KG1 (cell line): ENCODE measurements around the gene ENAH.
"Not testable (repeated sequence)": the region's sequence is repeated elsewhere in the genome, so short reads cannot be mapped to it uniquely, and the experiment has no call there.

Source experiments
- DNase-seq: peaks from one replicate; lab custom pipeline; 2025; lab: John Stamatoyannopoulos, UW

The ENAH gene

DNA sequence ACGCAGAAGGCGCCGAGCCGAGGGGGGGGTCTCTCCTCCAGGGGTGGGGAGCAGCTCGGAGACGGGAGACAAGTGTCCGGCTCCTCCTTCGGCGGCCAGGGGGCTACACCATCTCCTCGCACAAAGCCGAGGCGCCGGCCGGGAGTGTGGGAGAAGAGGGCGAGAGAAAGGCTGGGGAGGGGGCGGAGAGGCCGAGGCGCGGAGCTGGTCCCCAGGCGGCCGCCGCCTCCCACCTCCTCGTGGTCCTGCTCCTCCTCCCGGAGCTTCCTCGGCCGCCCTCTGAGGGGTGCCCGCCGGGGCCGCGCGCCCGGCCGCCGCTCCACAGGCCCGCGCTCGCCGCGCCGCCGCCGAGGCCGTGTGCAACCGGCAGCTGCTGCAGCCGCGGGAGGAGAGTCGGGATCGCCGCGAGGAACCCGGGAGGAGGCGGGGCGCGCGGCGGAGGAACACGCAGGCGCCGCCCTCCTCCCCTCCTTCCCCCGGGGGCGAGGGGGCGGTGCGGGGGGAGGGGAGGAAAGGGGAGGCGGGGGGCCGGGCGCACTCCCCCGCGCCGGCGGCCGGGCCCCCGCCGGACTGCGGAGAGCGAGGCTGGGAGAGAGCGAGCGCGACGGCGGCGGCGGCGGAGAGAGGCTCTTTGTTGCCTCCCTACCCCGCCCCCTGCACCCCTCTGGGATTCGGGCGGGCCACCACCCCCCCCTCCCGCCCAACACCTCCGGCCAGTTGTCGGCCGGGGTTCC, at the start of gene ENAH:
TSS of gene ENAH (minus strand) at position 395 of the 734 bp plus-strand sequence. CDS start 433 bp downstream, outside the sequence.
- no peak for DNase-seq

DNA sequence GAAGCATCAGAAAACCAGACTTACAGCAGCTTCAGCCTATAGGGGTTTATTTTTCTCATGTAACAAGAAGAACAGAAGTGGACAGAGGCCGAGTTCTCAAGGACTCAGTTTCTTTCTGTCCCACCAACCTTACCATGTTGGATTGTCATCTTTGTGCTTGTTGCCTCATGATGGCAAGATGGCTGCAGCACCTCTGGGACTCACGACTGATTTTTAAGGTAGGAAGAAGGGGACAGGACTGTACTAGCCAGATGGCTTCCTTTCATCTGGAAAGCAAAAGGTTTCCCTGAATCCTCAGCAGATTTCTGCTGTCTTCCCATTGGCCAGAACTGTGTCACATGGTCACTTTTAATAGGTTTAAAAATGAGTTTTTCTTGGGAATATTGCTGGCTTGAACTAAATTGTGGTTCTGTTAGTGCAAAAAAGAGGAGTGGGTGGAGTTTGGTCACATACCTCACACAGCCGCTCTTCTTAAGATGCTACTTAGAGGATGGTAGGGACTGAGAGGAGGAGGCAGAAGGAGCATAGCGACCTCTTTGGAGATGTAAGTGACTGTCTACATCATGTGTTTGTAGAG, 48.1 kb upstream of the ENAH start:
- no peak for DNase-seq

DNA sequence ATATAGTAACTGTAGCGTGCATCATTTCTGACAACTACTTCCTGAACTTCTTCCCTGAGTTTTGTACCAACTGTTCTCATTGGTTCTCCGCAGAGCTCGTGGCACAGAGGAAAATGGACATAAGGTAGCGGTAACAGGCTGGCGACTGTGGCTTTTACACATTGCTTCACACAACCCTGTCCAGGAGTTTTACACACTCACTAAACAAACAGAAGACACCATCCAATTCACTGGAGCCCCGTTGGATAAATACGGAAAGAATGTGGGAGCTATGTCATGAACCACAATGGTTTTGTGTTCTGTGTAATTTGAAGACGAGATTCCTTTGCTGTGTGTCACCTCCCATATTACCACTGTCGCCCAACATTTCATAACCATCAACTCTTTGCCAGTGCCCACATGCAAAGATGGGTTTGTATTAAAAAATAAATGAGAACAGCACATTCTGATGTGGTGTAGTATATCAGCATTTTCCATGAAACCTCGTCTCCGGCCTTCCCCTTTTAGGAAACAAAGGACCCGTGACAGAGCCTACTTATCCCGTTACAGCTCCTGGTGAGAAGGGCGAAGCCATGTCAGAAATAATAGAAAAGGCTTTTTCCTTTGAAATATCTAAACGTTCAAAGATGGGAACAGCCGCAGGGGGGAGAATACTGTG, 47.4 kb upstream of the ENAH start:
- DNase-seq = no peak

DNA sequence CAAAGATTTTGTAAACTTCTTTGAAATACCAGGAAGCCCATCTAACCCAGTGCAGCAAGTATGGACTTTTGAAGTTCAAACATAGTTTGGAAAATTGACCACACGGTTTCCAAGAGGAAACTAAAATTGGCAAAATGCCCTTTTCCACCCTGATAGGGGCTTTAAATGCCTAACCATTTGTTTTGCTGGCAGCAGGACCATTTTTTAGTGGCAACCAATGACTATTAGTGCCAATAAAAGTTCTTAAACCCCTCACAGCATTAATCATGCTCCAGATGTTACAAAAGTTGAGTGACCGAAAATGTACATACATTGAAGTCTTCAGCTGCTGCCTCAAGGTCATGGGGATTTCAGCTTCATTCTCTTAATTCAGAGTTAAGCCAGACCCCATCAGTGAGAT, 46.4 kb upstream of the ENAH start:
- no peak for DNase-seq

DNA sequence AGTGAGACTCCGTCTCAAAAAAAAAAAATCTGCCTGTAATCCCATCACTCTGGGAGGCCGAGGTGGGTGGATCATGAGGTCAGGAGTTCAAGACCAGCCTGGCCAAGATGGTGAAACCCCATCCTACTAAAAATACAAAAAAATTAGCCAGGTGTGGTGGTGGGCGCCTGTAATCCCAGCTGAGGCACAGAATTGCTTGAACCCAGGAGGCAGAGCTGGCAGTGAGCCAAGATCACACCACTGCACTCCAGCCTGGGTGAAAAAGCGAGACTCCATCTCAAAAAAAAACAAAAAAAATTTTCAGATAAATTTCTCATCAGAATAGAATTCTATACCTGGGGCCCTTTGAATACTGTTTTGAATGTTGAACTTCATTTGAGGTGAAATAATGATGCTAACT, 45.3 kb upstream of the ENAH start:
- not testable (repeated sequence) for DNase-seq

DNA sequence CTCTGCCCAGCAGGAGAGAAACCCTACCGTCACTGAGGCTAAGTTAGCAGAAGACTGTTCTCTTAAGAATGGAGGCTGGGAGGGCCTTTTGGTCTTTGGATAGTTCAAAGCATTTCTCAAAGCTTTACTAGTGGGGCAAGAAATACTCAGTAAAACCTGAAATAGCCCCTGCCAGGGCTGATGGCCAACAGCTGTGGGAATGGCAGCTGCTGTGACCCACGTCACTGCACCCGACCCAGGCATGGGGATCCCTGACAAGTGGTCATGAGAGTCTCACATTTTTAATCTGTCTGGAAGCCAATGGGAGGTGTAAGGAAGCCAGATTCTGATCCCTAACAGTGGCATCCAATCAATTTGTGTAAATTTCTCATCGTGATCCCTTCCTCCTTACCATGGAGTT, 44.5 kb upstream of the ENAH start:
- DNase-seq = no peak

DNA sequence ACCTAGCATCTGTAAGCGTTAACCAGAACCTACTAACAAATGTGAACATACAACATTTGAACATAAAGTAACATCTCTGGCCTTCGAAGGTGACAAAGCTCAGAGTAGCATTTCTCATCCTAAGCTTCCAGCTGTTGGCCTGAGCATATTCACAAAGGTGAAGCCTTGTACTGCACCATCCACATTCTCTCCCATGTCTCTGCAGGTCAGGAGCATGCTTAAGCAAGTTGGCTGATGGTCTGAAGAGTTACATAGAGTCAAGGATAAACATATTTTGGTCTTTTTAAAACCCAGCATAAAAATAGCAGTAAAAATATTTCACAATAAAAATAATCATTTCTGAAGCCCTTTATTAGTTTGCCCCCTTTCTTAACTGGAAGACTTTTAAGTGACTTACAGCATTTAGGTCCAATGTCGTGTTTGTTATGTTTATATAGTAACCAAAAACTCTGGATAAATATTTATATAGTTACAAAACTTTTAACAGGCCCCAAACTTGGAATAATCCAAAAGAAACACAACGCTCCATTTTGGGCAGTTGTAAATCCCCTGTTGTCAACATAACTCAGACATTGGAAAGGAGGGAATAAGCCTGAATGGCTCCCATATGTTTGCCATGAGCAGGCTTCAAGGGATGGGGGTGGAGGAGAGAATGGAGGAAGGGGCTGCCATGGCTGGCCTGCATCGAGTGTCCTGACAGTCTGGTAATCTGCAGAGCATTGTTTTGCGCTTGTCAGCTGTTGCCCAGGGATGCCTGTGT, 42.8 kb upstream of the ENAH start:
- DNase-seq = no peak

DNA sequence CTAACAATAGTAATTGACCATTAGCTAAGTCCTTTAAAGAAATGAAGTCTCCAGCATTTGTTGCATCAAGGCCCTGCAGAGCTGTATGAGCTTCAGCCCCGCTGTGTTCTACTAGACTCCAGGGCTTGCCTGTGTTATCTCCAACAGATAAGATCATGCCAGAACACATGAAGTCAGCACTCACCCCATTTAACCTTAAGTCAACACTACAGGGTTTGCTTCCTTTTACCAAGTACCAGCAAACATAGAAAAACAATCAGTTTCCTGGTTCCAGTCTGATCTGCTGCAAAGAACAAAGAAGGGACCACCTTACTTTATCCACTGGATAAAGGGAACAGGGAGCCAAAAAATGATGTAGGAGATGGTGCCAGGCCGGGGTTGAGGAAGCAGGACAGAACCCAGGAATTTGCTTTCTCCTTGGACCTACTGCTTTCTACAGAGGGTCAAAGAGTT, 41.3 kb upstream of the ENAH start:
- no peak for DNase-seq

DNA sequence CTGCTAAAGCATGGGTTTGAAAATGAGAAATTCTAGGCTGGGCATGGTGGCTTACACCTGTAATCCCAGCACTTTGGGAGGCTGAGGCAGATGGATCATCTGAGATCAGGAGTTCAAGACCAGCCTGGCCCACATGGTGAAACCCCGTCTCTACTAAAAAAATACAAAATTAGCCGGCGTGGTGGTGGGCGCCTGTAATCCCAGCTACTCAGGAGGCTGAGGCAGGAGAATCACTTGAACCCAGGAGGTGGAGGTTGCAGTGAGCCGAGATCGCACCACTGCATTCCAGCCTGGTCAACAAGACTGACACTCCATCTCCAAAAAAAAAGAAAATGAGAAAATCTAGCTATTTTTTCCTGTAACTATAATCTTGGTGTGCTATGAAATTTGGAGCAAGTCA, 40.8 kb upstream of the ENAH start:
- DNase-seq = not testable (repeated sequence)

DNA sequence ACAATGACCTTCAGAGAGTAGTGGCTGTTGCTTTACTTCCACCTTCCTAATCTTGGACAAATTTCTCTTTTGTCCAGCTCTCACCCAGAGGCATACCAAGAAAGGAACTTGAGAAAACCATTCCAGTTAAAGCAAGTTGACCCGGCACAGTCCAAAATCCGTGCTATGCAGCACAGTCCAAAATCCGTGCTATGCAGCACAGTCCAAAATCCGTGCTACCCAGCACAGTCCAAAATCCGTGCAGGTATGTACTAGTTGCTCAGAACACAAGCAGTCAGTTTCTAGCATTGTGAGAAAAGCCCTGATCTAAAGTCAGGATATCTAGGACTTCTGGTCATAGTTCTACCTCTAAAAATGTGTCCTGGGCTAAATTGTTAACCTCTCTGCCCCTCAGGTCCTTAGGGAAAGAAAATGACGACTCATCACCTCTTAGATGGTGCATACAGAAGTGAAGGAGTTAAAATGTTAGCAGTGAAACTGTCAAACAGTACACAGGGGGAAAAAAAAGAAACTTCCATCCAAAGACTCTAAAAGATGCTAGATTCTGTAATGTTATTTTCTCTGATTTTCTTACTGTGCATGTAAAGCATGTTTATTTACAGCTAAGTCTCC, 40.3 kb upstream of the ENAH start:
- DNase-seq = no peak

DNA sequence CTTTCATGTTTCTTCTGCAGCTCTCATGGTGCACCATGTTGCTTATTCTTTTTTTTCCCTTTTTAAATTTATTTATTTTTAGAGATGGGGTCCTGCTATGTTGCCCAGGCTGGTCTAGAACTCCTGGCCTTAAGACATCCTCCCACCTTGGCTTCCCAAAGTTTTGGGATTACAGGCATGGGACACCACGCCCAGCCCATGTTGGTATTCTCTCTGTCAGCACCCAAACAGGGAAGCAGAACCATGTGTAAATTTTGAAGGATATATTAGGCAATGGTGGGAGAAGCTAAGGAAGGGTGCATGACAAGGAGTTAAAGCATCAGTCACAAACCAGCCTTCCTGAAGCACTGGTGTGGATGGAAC, 39.6 kb upstream of the ENAH start:
- DNase-seq = no peak

DNA sequence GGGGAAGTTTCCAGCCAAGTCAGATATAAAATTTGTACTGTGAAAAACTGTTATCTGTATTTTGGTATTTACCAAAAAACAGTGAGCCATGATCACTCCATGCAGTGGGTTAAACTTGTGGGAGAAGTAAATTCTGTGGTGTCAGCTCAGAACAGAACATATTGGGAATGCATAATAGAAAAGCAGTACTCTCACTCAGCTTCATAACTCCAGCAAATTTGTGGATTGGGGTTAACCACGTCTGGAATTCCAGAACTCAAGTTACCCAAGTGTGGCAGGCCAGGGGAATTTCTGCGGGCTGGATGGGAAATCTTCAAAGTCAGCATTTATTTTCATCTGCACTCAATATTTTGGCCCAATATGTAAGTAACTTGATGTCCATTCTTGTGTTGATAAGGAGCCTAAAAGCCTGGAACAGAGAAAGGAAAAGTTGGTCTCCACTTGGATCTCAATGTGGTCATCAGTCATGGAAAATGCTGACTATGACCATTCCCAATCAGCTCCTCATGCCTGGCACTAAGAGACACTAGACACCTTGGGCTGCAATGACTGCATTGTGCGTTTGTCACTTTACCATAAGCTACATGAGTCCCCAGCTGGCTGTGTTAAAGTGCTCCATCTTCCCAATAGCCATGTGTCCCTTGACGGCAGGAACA, 39.1 kb upstream of the ENAH start:
- DNase-seq = no peak

DNA sequence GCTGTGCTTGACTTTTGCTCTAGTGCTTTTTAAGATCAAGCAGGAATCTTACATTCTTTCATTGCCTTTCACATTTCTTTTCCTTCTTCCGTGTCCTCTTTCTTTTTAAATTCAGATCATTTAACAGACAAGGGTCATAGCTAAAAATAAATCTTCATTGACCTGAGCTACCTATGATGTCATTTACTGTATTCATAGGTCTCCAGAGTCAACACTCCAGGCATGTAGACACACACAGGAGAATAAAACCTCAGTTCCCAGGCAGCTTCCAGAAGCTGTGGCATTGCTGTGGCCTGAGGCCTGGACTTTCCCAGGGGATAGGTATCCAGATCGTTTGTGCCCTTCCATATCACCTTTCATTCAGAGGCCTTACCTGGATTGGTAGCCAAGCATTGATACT, 38.5 kb upstream of the ENAH start:
- DNase-seq = no peak

DNA sequence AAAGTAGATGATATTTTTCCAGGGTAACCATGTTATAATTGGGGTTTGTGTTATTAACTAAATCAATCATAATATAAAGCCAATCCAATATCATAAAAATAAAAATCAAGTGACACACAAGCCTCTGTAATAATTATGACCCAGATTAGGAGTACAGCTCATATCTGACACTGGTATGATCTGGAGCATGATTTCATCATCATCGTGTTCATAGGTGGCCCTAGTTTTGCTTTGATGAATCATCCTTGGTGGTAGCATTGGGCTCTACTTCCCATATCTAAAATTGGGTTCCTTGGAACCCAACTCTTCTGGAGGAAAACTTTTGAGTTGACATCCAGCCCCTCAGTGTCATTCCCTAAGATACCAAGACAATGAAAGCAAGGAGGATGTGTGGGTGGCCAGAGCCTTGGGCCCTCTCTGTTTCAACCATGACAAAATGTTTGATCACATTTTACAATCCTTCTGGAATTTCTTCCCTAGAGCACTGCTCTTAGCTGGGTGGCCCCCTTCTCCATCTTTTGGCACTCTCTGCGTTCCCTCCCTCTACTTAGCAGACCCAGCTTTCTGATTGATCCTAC, 37.0 kb upstream of the ENAH start:
- DNase-seq = no peak

DNA sequence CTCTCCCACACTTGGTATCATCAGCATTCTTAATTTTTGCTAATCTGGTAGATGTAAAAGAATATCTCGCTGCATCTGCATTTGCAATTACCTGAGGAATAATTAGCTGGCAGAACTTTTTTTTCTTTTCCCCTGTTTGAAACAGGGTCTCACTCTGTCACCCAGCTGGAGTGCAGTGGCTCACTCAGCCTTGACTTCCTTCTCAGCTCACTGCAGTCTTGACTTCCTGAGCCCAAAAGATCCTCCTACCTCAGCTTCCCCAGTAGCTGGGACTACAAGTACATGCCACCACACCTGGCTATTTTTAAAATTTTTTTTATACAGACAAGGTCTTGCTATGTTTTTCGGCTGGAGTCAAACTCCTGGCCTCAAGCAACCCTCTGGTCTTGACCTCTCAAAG, 35.4 kb upstream of the ENAH start:
- no peak for DNase-seq

DNA sequence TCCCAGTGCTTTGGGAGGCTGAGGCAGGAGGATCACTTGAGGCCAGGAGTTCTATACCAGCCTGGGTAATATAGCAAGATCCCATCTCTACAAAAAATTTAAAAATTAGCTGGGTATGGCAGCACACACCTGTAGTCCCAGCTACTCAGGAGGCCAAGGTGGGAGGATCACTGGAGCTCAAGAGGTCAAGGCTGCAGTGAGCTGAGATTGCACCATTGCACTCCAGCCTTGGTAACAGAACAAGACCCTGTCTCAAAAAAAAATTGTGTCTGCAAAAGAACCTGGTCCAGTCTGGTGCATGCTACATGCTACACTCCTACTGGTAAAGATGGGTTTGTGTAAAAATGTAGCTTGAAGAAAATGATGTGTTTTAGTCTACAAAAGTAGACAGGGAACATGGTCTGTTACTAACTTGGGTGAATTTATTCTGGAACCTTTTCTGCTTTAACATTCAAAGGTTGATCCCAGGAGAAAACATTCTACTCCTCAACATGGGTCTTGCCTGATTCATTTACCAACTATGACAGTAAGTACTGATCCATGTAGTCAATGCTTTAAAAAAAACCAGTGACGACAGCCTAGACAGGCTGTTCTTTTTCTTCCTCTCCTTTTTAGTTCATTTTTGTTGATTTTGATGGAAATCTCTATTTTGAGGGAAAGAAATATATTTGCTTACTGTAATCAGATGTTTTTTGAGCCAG, 32.7 kb upstream of the ENAH start:
- no peak for DNase-seq

DNA sequence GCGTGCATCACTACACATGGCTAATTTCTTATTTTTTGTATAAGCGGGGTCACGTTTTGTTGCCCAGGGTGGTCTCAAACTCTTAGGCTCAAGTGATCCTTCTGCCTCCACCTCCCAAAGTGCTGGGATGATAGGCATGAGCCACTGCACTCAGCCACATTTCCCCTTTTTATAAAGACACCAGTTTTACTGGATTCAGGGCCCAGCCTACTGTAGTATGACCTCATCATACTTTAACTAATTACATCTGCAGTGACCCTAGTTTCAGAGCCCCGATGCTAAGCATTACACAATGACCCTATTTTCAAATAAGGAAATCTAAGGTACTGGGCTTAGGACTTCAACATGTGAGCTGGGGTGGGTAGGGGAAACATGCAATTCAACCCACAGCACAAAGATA, 31.8 kb upstream of the ENAH start:
- no peak for DNase-seq

DNA sequence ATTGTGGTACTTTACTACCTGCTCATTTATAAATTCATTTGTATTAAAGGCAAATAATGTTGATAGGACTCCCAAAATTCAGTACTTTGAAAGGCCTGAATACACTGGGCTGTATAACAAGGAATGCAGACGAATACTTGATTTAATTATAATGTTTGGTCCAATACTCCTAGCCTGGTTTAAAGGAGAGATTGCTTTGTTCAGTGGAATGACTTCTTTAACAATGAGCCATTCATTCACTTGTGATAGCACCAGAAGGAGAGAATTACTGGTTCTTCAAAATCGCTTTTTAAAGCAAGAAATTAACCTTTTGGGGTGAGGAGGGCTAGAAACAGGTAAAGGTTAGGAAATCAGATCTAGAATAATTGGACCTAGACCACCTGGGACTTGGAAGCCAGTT, 28.3 kb upstream of the ENAH start:
- no peak for DNase-seq

DNA sequence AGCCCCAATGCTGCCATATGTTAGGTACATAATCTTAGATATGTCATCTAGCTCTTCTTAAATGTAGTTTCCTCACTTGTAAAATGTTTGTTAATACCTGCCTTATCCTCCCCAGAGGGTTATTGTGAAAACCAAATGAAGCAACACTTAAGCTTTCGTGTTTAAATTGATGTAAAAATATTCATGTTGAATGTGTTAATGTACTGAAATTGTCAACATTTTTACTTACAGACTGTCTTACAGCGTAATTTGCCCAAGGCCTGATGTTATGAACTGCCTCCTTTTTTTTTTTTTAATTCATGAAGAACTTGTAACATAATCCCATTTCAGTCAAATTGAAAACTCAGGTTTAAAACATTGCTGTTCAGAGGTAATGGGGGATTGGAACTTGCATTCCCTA, 25.6 kb upstream of the ENAH start:
- no peak for DNase-seq

DNA sequence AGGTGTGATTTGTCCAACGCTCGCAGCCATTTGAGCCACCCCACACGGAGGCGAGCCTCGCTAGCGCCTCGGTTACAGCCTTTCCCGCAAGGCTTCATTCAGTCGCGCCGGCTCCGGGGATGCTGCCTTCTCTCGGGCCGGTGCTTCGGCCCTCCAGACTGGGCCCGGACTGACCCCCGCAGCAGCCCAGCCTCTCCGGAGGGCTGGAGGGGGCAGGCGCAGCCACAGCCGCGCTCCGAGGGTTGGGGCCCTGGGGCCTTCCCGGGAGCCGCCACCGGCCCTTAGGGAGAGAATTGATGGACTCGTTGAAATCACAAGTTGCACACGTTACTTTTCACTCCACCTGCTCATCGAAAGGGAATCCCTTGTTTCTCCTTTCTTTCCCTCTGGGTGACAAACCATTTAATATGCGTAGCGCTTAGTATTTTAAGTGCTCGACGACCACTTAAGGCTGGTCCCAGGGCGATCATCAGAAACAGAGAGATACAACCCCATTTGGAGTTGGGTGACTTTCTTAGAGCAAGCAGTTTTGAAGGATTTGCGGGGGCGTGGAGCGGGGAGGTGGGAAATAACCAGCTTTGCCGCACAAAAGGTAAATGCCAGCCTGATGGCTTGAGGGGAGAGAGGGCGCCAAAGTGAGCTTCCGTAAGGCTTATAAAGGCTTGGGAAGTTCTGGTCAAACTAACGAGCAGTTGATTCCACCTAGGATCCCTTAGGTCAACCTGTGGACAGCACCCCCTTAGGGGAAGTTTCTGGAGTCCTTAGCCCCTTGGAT, 24.6 kb upstream of the ENAH start:
- no peak for DNase-seq
